ENCODE results near the gene AP1M2.

DNA sequence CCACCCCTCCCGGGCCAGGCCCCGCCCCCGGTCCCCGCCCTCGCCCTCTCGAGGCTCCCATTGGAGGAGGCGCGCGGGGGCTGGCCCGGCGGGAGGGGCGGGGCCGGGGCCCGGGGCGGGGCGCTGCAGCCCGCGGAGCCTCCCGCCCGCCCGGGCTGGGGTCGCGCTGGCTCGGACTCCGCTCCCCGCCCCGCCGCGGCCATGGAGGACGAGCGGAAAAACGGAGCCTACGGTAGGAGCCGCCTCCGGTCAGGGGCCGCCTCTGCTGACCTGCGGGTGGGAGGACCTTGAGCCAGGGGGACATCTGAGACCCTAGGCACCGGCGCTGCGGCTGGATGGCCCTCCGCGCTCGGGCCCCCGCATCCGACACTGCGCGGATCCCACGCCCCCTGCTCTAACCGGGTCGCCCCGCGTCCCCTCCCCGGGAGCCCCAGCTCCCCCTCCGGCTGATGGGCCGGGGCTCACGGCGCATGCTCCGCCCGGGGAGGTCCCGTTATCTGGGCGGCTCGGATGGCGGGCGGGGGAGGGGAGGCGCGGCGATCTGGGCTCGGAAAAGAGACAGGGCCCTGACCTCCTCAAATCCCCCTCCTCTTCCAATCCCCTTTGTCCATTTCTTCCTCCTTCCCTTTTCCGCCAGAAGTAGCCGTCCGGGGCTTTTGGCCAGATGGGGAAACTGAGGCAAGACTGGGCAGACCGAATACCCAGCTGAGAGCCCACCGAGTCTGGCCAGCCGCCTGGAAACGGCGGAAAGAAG, 15.4 kb upstream of the AP1M2 start:
- TF ChIP-seq, protein P1, sequence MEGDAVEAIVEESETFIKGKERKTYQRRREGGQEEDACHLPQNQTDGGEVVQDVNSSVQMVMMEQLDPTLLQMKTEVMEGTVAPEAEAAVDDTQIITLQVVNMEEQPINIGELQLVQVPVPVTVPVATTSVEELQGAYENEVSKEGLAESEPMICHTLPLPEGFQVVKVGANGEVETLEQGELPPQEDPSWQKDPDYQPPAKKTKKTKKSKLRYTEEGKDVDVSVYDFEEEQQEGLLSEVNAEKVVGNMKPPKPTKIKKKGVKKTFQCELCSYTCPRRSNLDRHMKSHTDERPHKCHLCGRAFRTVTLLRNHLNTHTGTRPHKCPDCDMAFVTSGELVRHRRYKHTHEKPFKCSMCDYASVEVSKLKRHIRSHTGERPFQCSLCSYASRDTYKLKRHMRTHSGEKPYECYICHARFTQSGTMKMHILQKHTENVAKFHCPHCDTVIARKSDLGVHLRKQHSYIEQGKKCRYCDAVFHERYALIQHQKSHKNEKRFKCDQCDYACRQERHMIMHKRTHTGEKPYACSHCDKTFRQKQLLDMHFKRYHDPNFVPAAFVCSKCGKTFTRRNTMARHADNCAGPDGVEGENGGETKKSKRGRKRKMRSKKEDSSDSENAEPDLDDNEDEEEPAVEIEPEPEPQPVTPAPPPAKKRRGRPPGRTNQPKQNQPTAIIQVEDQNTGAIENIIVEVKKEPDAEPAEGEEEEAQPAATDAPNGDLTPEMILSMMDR (conservative IDR thresholded peaks at IDR 0.05) = no peak
- TF ChIP-seq ZFX (IDR thresholded peaks at IDR 0.05) = no peak

Measured in C4-2B (cell line).